Spleen (tissue), 7 donors: Measurements from ENCODE around the gene STMN3.

Source experiments
- POLR2AphosphoS5 ChIP-seq, 3 donors: sonication (generic); formaldehyde crosslinking; IDR thresholded peaks; one replicate each; pipeline ENCODE4 v1.5.1; 2017; ENCODE audit warnings: antibody characterized with exemption in 3 of 3
- TF ChIP-seq, protein P1 (sequence below), 11 experiments: fragments of 200-600 bp in 7 of 11; fragments of 450-650 bp in 4 of 11; sonication (generic) in 4 of 11; IDR thresholded peaks in 8 of 11; conservative IDR thresholded peaks in 3 of 11; 1 replicate in 7 of 11; 2 replicates in 4 of 11; pipeline versions ENCODE4 v1.4.0 to v1.8.0; 2016 to 2021; ENCODE audit warnings: antibody characterized with exemption in 11 of 11, inconsistent platforms in 4 of 11, mild to moderate bottlenecking in 1 of 11
- donor health status: DM: no; HTN: no; CAD: no; lungs with moderate emphysema.
- donor health status: DM: no; HTN: no; CAD: no.
- donor health status: DM: no; HTN: no; CAD: no.

DNA sequence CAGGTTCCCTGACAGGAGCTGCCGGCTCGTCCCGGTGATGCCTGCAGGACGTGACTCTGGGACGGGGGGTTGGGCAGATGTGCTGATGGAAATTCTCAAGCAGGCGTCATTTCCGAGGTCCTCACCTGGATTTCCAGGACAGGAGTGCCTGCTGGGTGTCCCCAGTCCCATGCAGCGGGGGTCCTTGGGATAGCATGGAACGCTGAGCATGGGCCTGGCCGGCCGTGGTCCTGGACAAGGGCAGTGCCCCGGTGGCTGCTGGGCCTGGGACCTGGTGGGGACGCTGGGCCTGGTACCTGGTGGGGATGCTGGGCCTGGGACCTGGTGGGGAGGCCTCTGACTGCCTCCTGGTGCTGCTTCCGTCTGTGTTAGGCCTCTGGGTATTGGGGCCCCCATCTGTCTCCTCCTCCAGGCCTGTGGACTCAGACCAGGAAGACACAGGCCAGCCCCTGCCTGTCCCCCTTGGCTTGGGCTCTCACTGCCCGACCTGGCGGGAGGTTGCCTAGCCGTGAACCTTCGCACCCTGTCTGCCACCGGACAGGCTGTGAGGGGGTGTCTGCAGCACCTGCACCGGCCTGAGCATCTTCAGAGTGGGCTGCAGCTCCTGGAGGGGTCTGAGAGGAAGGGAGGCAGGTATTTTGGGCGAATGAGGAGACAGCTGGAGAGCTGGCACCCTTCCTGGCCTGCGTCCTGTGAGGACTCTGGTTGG lies 11.1 kb upstream of the STMN3 start:
- no peak for TF ChIP-seq POLR2AphosphoS5 (IDR thresholded peaks at IDR 0.05)
- TF ChIP-seq, protein P1, sequence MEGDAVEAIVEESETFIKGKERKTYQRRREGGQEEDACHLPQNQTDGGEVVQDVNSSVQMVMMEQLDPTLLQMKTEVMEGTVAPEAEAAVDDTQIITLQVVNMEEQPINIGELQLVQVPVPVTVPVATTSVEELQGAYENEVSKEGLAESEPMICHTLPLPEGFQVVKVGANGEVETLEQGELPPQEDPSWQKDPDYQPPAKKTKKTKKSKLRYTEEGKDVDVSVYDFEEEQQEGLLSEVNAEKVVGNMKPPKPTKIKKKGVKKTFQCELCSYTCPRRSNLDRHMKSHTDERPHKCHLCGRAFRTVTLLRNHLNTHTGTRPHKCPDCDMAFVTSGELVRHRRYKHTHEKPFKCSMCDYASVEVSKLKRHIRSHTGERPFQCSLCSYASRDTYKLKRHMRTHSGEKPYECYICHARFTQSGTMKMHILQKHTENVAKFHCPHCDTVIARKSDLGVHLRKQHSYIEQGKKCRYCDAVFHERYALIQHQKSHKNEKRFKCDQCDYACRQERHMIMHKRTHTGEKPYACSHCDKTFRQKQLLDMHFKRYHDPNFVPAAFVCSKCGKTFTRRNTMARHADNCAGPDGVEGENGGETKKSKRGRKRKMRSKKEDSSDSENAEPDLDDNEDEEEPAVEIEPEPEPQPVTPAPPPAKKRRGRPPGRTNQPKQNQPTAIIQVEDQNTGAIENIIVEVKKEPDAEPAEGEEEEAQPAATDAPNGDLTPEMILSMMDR (IDR thresholded peaks at IDR 0.05 in 8 of 11, conservative IDR thresholded peaks at IDR 0.05 in 3 of 11): no peak
